ENCODE measurements around the gene ZNF841.

DNA sequence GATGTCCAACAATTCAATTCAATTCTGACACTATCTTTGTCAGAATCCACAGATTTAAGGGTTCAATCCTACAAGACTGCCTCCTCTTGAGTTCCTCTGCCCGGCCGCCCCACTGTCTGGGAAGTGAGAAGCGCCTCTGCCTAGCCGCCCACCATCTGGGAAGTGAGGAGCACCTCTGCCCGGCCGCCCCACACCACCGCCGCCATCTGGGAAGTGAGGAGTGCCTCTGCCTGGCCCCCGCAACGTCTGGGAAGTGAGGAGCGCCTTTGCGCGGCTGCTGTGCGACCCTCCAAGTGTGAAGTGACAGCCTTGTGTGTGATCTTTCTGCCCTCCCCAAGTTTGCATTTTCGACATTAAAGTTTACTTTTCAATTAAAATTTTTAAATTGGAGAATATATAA lies 73.4 kb downstream of the ZNF841 start:
- TF ChIP-seq, protein P1, sequence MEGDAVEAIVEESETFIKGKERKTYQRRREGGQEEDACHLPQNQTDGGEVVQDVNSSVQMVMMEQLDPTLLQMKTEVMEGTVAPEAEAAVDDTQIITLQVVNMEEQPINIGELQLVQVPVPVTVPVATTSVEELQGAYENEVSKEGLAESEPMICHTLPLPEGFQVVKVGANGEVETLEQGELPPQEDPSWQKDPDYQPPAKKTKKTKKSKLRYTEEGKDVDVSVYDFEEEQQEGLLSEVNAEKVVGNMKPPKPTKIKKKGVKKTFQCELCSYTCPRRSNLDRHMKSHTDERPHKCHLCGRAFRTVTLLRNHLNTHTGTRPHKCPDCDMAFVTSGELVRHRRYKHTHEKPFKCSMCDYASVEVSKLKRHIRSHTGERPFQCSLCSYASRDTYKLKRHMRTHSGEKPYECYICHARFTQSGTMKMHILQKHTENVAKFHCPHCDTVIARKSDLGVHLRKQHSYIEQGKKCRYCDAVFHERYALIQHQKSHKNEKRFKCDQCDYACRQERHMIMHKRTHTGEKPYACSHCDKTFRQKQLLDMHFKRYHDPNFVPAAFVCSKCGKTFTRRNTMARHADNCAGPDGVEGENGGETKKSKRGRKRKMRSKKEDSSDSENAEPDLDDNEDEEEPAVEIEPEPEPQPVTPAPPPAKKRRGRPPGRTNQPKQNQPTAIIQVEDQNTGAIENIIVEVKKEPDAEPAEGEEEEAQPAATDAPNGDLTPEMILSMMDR (IDR thresholded peaks at IDR 0.05; ENCODE audit: insufficient read depth, low read depth, low read length): no peak
- no peak for TF ChIP-seq EZH2 (IDR thresholded peaks at IDR 0.05; ENCODE audit: insufficient read depth, low read length)

All from astrocyte (in vitro differentiated cells and primary cell).